ENCODE measurements around the gene SMARCAD1.
A peak's percentile ranks its signal among the peaks of the same experiment; 100 is the strongest.

Gene SMARCAD1, protein sequence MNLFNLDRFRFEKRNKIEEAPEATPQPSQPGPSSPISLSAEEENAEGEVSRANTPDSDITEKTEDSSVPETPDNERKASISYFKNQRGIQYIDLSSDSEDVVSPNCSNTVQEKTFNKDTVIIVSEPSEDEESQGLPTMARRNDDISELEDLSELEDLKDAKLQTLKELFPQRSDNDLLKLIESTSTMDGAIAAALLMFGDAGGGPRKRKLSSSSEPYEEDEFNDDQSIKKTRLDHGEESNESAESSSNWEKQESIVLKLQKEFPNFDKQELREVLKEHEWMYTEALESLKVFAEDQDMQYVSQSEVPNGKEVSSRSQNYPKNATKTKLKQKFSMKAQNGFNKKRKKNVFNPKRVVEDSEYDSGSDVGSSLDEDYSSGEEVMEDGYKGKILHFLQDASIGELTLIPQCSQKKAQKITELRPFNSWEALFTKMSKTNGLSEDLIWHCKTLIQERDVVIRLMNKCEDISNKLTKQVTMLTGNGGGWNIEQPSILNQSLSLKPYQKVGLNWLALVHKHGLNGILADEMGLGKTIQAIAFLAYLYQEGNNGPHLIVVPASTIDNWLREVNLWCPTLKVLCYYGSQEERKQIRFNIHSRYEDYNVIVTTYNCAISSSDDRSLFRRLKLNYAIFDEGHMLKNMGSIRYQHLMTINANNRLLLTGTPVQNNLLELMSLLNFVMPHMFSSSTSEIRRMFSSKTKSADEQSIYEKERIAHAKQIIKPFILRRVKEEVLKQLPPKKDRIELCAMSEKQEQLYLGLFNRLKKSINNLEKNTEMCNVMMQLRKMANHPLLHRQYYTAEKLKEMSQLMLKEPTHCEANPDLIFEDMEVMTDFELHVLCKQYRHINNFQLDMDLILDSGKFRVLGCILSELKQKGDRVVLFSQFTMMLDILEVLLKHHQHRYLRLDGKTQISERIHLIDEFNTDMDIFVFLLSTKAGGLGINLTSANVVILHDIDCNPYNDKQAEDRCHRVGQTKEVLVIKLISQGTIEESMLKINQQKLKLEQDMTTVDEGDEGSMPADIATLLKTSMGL

GRCh38 chr4:94207469-94208224 lies at the start of gene SMARCAD1:
Gene SMARCAD1, plus strand, starts transcription at chr4:94207865. Its CDS starts 530 bp downstream, at chr4:94208395.
- ATAC-seq (peak; percentile 97), DNase-seq (ENCODE audit: low spot score in 2 of 2) (peak; percentile 74 to 89)
- Mint-ChIP-seq H3K4me3 (peak within 1 kb of the TSS; percentile 96), H3K36me3 (peaks cover 55% of the 10 kb centered on the region), H3K4me1 (peaks cover 37% of the 10 kb centered on the region), H3K9me3 (no peaks in the 10 kb centered on the region), H3K27ac (peak within 1 kb of the TSS; percentile 99)

- Mint-ChIP-seq H3K4me1 (no peaks in the 10 kb centered on the region), H3K27ac (no peak overlapping the region), H3K36me3 (no peaks in the 10 kb centered on the region), H3K9me3 (no peaks in the 10 kb centered on the region), H3K4me3 (no peak overlapping the region)
- DNase-seq (ENCODE audit: low spot score in 2 of 2) (no peak), ATAC-seq (no peak)
Measured at GRCh38 chr4:94158883-94159282, 48.8 kb upstream of the SMARCAD1 start.

- no peaks in the 10 kb centered on the region for H3K9me3 Mint-ChIP-seq
- no peak for DNase-seq (ENCODE audit: low spot score in 2 of 2)
- H3K27ac Mint-ChIP-seq = no peak overlapping the region
- H3K4me1 Mint-ChIP-seq = no peaks in the 10 kb centered on the region
- H3K36me3 Mint-ChIP-seq = no peaks in the 10 kb centered on the region
- H3K4me3 Mint-ChIP-seq = no peak overlapping the region
- ATAC-seq = no peak
Measured at GRCh38 chr4:94159790-94160189, 47.9 kb upstream of the SMARCAD1 start.

DNA sequence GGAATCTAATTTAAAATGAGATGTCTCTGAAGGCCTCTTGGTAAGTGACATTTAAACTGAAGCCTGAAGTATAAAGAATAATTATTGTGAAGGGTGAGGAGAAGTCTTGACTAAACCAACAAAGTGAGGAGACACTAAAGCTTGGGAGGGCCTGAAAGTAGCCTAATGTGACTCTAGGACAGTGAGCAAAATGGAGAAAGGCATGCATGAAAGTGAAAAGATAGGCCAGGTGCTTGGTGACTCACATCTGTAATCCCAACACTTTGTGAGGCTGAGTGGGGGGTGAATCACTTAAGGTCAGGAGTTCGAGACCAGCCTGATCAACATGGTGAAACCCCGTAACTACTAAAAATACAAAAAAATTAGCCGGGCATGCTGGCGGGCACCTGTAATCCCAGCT lies 46.9 kb upstream of the SMARCAD1 start:
- Mint-ChIP-seq H3K4me3 (no peak overlapping the region), H3K27ac (no peak overlapping the region), H3K9me3 (no peaks in the 10 kb centered on the region), H3K4me1 (no peaks in the 10 kb centered on the region), H3K36me3 (no peaks in the 10 kb centered on the region)
- no peak for DNase-seq (ENCODE audit: low spot score in 2 of 2)
- ATAC-seq = peak; percentile 34

DNA sequence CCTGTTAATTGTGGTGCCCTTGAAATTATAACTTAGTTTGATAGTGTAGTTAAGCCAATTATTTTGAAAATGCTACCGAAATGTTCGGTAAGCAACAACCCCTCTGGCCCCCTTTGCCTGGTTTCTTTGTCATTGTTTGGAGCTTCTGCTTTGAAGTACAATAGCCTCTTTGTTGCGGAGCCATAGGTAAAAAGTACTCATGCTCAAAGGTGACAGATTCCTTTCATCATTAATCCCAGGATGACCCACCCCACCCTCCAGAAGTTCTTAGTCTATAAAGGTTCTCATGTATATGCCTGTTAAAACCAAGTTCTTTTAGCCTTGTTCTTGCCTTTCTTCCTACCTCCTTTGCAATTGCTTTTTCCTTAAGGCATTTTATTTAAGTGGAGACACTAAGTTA lies 42.4 kb upstream of the SMARCAD1 start:
- DNase-seq (ENCODE audit: low spot score in 2 of 2) (no peak), ATAC-seq (no peak)
- no peaks in the 10 kb centered on the region for H3K36me3 Mint-ChIP-seq
- no peak overlapping the region for H3K4me3 Mint-ChIP-seq
- no peak overlapping the region for H3K27ac Mint-ChIP-seq
- H3K9me3 Mint-ChIP-seq = no peaks in the 10 kb centered on the region
- no peaks in the 10 kb centered on the region for H3K4me1 Mint-ChIP-seq

DNA sequence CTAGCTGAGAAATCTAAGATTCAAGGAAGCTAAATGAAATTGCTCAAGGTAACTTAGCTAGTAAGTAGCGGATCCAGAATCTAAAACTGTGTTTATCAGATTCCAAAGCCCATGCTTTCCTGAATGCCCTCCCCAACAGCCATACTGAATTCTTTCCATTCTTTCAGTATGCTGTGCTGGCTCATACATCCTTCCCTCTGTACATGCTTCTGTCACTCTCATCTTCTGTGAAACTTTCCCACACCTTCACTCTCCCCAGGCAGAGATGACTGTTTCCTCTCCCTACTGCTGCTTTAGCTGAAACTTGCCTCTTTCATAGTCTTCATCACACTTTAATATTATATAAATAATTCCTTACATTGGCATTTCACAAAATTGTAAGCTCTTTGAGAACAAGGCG lies 39.3 kb upstream of the SMARCAD1 start:
- Mint-ChIP-seq H3K4me3 (no peak overlapping the region), H3K27ac (no peak overlapping the region), H3K4me1 (no peaks in the 10 kb centered on the region), H3K9me3 (no peaks in the 10 kb centered on the region), H3K36me3 (no peaks in the 10 kb centered on the region)
- no peak for DNase-seq (ENCODE audit: low spot score in 2 of 2)
- ATAC-seq = no peak

GRCh38 chr4:94169803-94170372 lies 37.8 kb upstream of the SMARCAD1 start:
- ATAC-seq = no peak
- no peak overlapping the region for H3K27ac Mint-ChIP-seq
- DNase-seq (ENCODE audit: low spot score in 2 of 2) = no peak
- H3K4me1 Mint-ChIP-seq = no peaks in the 10 kb centered on the region
- no peaks in the 10 kb centered on the region for H3K9me3 Mint-ChIP-seq
- no peaks in the 10 kb centered on the region for H3K36me3 Mint-ChIP-seq
- no peak overlapping the region for H3K4me3 Mint-ChIP-seq

- H3K4me1 Mint-ChIP-seq = no peaks in the 10 kb centered on the region
- no peak for ATAC-seq
Measured at GRCh38 chr4:94171616-94172015, 36.0 kb upstream of the SMARCAD1 start.

DNA sequence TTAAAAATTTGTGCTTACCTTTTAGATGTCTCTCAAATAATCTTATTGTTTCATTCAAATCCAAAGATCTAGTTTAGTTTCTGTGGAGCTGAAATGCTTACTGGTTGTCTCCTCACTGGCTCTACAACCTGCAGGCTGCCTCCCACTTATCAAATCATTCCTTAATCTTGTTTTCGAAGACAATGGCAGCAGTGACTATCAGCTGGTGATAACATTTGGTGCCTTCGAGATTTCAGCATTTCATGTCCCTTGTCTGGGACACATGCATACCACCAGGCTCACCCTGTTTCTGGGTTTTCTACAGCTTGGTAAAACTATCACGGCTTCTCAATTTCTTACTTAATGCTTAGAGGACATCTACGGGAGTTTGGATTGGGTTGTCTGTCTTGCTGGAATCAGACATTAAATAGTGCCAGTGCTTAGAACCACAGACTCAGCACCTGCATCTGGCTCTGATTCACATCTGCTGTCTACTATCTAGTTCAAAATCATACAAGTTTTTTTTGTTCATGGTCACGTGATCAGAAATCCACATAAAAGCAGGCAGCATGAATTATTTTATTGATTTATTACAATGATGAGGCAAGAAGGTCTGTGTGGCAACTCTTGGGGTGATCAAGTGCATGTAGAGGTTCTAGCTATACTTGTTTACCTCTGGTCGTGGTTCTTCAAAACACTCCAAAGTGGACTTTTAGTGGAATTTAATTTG lies 32.0 kb upstream of the SMARCAD1 start:
- H3K4me1 Mint-ChIP-seq = no peaks in the 10 kb centered on the region
- ATAC-seq (no peak), DNase-seq (ENCODE audit: low spot score in 2 of 2) (no peak)
- no peak overlapping the region for H3K4me3 Mint-ChIP-seq
- H3K27ac Mint-ChIP-seq = no peak overlapping the region
- H3K9me3 Mint-ChIP-seq = no peaks in the 10 kb centered on the region
- no peaks in the 10 kb centered on the region for H3K36me3 Mint-ChIP-seq

More at GRCh38 chr4:94171616-94172015, 36.0 kb upstream of the SMARCAD1 start:
- Mint-ChIP-seq H3K27ac (no peak overlapping the region), H3K4me3 (no peak overlapping the region), H3K36me3 (no peaks in the 10 kb centered on the region), H3K9me3 (no peaks in the 10 kb centered on the region)
- no peak for DNase-seq (ENCODE audit: low spot score in 2 of 2)

DNA sequence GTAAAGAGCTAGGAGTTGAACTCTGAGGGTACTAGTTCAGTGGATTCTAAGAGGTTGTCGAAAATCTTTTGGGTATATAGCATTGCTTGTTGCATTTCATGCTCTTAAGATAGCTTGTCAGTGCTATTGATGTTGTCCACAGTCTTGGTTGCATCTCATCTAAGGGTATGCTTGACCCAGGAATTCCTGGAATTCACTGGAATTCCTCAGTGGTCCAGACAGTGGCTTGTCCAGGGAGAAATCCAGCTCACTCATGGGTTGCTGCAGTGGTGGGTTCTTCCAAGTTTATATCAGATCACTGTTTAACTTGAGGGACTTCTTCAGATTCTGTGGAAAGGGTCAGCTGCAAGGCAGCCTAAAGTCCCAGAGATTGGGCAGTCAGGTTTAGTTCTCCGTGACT lies 29.8 kb upstream of the SMARCAD1 start:
- no peak overlapping the region for H3K4me3 Mint-ChIP-seq
- no peaks in the 10 kb centered on the region for H3K4me1 Mint-ChIP-seq
- no peak overlapping the region for H3K27ac Mint-ChIP-seq
- no peaks in the 10 kb centered on the region for H3K9me3 Mint-ChIP-seq
- H3K36me3 Mint-ChIP-seq = no peaks in the 10 kb centered on the region
- ATAC-seq (no peak), DNase-seq (ENCODE audit: low spot score in 2 of 2) (no peak)

DNA sequence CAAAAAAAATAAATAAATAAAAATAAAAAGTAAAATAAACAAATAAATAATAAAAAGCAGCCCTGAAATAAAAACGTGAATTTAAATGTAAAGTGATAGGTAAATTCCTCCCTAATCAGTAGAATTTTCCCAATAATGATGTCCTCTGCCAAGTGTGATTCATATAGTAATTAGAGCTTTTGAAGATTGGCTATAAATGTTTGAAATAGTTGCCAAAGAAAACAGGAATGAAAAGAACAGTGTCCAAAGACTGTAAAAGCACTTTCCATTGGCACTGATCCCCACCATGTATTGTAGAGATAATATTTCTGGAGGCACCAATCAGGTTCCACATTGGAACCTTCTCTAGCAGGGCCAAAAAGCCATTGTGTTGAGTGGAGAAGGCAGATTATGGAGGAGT lies 25.9 kb upstream of the SMARCAD1 start:
- ATAC-seq (no peak), DNase-seq (ENCODE audit: low spot score in 2 of 2) (no peak)
- Mint-ChIP-seq H3K4me1 (no peaks in the 10 kb centered on the region), H3K4me3 (no peak overlapping the region), H3K36me3 (no peaks in the 10 kb centered on the region), H3K27ac (no peak overlapping the region), H3K9me3 (no peaks in the 10 kb centered on the region)

- Mint-ChIP-seq H3K4me3 (no peak overlapping the region), H3K9me3 (peaks cover 4% of the 10 kb centered on the region), H3K36me3 (peaks cover 6% of the 10 kb centered on the region)
Measured at GRCh38 chr4:94202769-94203168, 4.9 kb upstream of the SMARCAD1 start.

GRCh38 chr4:94208266-94208665 lies 601 bp downstream of the SMARCAD1 start:
- no peak for DNase-seq (ENCODE audit: low spot score in 2 of 2)
- no peak for ATAC-seq
- Mint-ChIP-seq H3K36me3 (peaks cover 61% of the 10 kb centered on the region), H3K4me1 (peaks cover 43% of the 10 kb centered on the region), H3K27ac (peak overlapping the region; percentile 99), H3K9me3 (no peaks in the 10 kb centered on the region), H3K4me3 (peak overlapping the region; percentile 96)

More at GRCh38 chr4:94202769-94203168, 4.9 kb upstream of the SMARCAD1 start:
- no peak overlapping the region for H3K27ac Mint-ChIP-seq
- no peak for ATAC-seq
- DNase-seq (ENCODE audit: low spot score in 2 of 2) = no peak
- peaks cover 2% of the 10 kb centered on the region for H3K4me1 Mint-ChIP-seq

DNA sequence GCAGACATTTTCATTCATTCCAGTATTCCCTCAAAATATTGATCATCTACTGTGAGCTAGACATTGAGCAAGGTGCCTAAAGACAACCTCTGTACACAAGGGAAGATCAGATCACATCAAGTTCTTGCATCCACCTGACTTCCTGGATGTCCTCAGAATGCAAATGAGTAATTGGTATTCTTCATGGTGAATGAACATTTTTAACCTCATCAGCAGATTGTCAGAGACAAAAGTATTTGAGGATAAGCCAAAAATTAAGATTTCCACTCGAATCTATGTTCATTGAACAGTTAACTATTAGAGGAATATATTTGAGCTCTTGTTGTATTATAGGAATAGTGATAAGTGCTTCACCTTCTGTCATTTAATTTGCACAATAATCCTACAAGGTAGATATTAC lies 1.3 kb downstream of the SMARCAD1 start:
- DNase-seq (ENCODE audit: low spot score in 2 of 2) (no peak), ATAC-seq (no peak)
- Mint-ChIP-seq H3K4me1 (peaks cover 50% of the 10 kb centered on the region), H3K9me3 (no peaks in the 10 kb centered on the region), H3K36me3 (peaks cover 68% of the 10 kb centered on the region), H3K27ac (peak overlapping the region; percentile 32), H3K4me3 (peak overlapping the region; percentile 96)
